K562 (cell line): Measurements from ENCODE around the gene SST. TPM values are rescaled to one million over a fixed set of nuclear protein-coding genes. Genes with fewer than 3 reads are reported as not detected.

ENCODE experiments used
- ATAC-seq: fragments of 200-7000 bp; cut with Tn5 transposase; 3 replicates; pipeline ENCODE4 v1.9.1; 2020; ENCODE audit warnings: moderate library complexity
- BruUV-seq: library from RNA; stranded (reverse); fragments of 400-500 nt; replicated peaks from 2 replicates; lab custom pipeline; 2021; lab: Mats Ljungman, UMichigan
- CTCF ChIA-PET: fragments of 300-600 bp; formaldehyde crosslinking; extraction: SDS; loops from one replicate; lab custom pipeline; 2021; ENCODE audit warnings: low intra/inter-chr PET ratio; lab: Yijun Ruan, JAX
- POLR2A ChIA-PET: fragments of 300-600, 350-650 bp; sonication (Branson Sonifier 250); formaldehyde crosslinking; extraction: SDS; loops from one replicate; lab custom pipeline; 2021; ENCODE audit warnings: antibody characterized with exemption, inconsistent platforms; lab: Yijun Ruan, JAX
- DNase-seq, 4 experiments: peaks; one replicate each; pipeline versions ENCODE4 v3.0.0 to v3.0.0-alpha.2; 2011 to 2018; ENCODE audit warnings: low spot score in 3 of 4, mixed read lengths in 3 of 4; ENCODE audit errors: extremely low read depth in 1 of 4
- FAIRE-seq: peaks from 2 replicates; lab custom pipeline; 2011; peaks lifted over from hg19 to GRCh38; lab: Jason Lieb, UNC
- H2AFZ ChIP-seq: 2 replicates; pipeline ENCODE4 v1.6.0; 2011; ENCODE audit warnings: low read depth, low read length, control low read depth, inconsistent platforms
- H3K27ac ChIP-seq: fragments of 200-600 bp; 3 replicates; pipeline ENCODE4 v1.8.0; 2011; ENCODE audit warnings: low read depth, mild to moderate bottlenecking, control low read depth, inconsistent platforms, low read length, moderate library complexity, mixed read lengths; ENCODE audit errors: extremely low read depth
- H3K27me3 ChIP-seq, 2 experiments: fragments of 300-600 bp in 1 of 2; 2 replicates in 1 of 2; 3 replicates in 1 of 2; pipeline versions ENCODE4 v1.6.0 to v1.8.0; 2011; ENCODE audit warnings: inconsistent platforms in 2 of 2, low read length in 2 of 2, mild to moderate bottlenecking in 1 of 2, mixed read lengths in 1 of 2, moderate library complexity in 1 of 2; ENCODE audit not compliant: control insufficient read depth in 2 of 2, insufficient read depth in 2 of 2
- H3K36me3 ChIP-seq: fragments of 300-600 bp; 3 replicates; pipeline ENCODE4 v1.8.0; 2011; ENCODE audit warnings: mild to moderate bottlenecking, low read length, inconsistent platforms; ENCODE audit not compliant: control insufficient read depth, insufficient read depth
- H3K4me1 ChIP-seq, 2 experiments: fragments of 200-600 bp in 1 of 2; replicated peaks in 1 of 2; 2 replicates in 1 of 2; 3 replicates in 1 of 2; pipeline versions ENCODE4 v1.5.1 to v1.8.0; 2011; ENCODE audit warnings: inconsistent platforms in 2 of 2, low read length in 2 of 2, mild to moderate bottlenecking in 1 of 2, mixed read lengths in 1 of 2, moderate library complexity in 1 of 2; ENCODE audit not compliant: control insufficient read depth in 2 of 2, insufficient read depth in 2 of 2
- H3K4me2 ChIP-seq: 2 replicates; pipeline ENCODE4 v1.6.1; 2011; ENCODE audit warnings: low read length, control low read depth, inconsistent platforms, mixed read lengths; ENCODE audit not compliant: insufficient read depth
- H3K4me3 ChIP-seq: fragments of 200-600 bp; sonication (generic), shearing (Covaris generic); 2 replicates; pipeline ENCODE4 v1.5.1; 2016; ENCODE audit warnings: control low read depth, inconsistent platforms
- H3K79me2 ChIP-seq: fragments of 200-600 bp; 3 replicates; pipeline ENCODE4 v1.8.0; 2011; ENCODE audit warnings: low read length, inconsistent platforms; ENCODE audit not compliant: control insufficient read depth, insufficient read depth
- H3K9ac ChIP-seq, 2 experiments: 2 replicates each; pipeline versions ENCODE4 v1.6.0 to v1.6.1; 2011; ENCODE audit warnings: low read depth in 2 of 2, low read length in 2 of 2, control low read depth in 1 of 2, inconsistent platforms in 1 of 2, mild to moderate bottlenecking in 1 of 2, mixed read lengths in 1 of 2; ENCODE audit not compliant: insufficient read depth in 1 of 2
- H3K9me1 ChIP-seq: one replicate; pipeline ENCODE4 v1.6.0; 2011; ENCODE audit warnings: inconsistent platforms, mild to moderate bottlenecking, low read length, moderate library complexity; ENCODE audit not compliant: control insufficient read depth, insufficient read depth
- H3K9me3 ChIP-seq: replicated peaks from 2 replicates; pipeline ENCODE4 v1.5.1; 2011; ENCODE audit warnings: low read depth, low read length, inconsistent platforms; ENCODE audit not compliant: control insufficient read depth, insufficient read depth
- H4K20me1 ChIP-seq: replicated peaks from 2 replicates; pipeline ENCODE4 v1.6.1; 2011; ENCODE audit warnings: low read length, inconsistent platforms, mixed read lengths; ENCODE audit not compliant: control insufficient read depth, insufficient read depth
- ATF7 ChIP-seq: fragments of 450-650 bp; IDR thresholded peaks from 2 replicates; pipeline ENCODE4 v1.7.1; 2014; ENCODE audit warnings: mild to moderate bottlenecking, moderate library complexity
- BRF1 ChIP-seq: IDR thresholded peaks from 3 replicates; pipeline ENCODE4 v1.6.1; 2011; ENCODE audit warnings: borderline replicate concordance, mild to moderate bottlenecking; ENCODE audit not compliant: insufficient read length; ENCODE audit errors: extremely low read depth
- HNRNPH1 ChIP-seq: fragments of 200-400 bp; formaldehyde crosslinking; optimal IDR thresholded peaks from 2 replicates; pipeline ENCODE3; 2017; ENCODE audit warnings: low read depth, mild to moderate bottlenecking, low read length, moderate library complexity
- POLR2H ChIP-seq: IDR thresholded peaks from 2 replicates; pipeline ENCODE4 v1.6.1; 2016; ENCODE audit warnings: missing genetic modification characterization, low read depth, mild to moderate bottlenecking, control low read depth, missing compliant biosample characterization, moderate library complexity
- TEAD2 ChIP-seq: fragments of 450-650 bp; IDR thresholded peaks from 2 replicates; pipeline ENCODE4 v1.6.1; 2016; ENCODE audit warnings: missing genetic modification characterization, control low read depth, missing compliant biosample characterization
- ZNF609 ChIP-seq: sonication (generic); formaldehyde crosslinking; IDR thresholded peaks from 2 replicates; pipeline ENCODE4 v1.8.1; 2023; ENCODE audit warnings: missing genetic modification reagents, mild to moderate bottlenecking, borderline replicate concordance
- WGBS: fragments of 100-300 bp; shearing (Covaris generic); methylation state at CpG from one replicate; pipeline ENCODE4 v1.1.6; 2016; ENCODE audit warnings: low coverage, mixed read lengths; ENCODE audit not compliant: insufficient coverage; ENCODE audit errors: missing lambda C conversion rate; 5-methylcytosine and 5-hydroxymethylcytosine counted together
- in situ Hi-C: fragments of 300-500 bp; cut with MboI; formaldehyde crosslinking; loops from 4 replicates; pipeline ENCODE4 v1.15.0; 2018; ENCODE audit warnings: inconsistent platforms, mixed read lengths
- intact Hi-C: fragments of 100-400 bp; cut with micrococcal nuclease; formaldehyde crosslinking; loops from 2 replicates; pipeline ENCODE4 v1.14.2; 2022
- polyA plus RNA-seq, 8 experiments: library from polyadenylated mRNA; depleted of rRNA in 4 of 8; stranded (reverse) in 5 of 8; unstranded in 3 of 8; fragments of >200 nt; fragmentation: Nextera tagmentation in 2 of 8; fragmentation: Illumina TruSeq in 1 of 8; extraction: Ambion mirVana in 2 of 8; extraction: Trizol in 1 of 8; gene quantifications; 2 replicates each; pipeline versions ENCODE4 v1.2.1 to v1.2.3, GENCODE V29; 2011 to 2014; ENCODE audit warnings: inconsistent platforms in 1 of 8, missing spikeins in 1 of 8
- total RNA-seq, 7 experiments: library from RNA; depleted of rRNA in 6 of 7; stranded (reverse); fragments of >200 nt in 6 of 7; fragmentation: Illumina TruSeq in 2 of 7; extraction: Trizol in 2 of 7; gene quantifications; 2 replicates each; pipeline versions ENCODE4 v1.2.1 to v1.2.3, GENCODE V29; 2011 to 2021; ENCODE audit warnings: low replicate concordance in 1 of 7
- TF ChIP-seq, protein P1 (sequence below): sonication (generic); formaldehyde crosslinking; IDR thresholded peaks from 2 replicates; pipeline ENCODE4 v1.8.0; 2022; ENCODE audit warnings: missing genetic modification reagents, mild to moderate bottlenecking, moderate library complexity, borderline replicate concordance
- TF ChIP-seq, protein P2 (sequence below): sonication (generic); formaldehyde crosslinking; IDR thresholded peaks from 2 replicates; pipeline ENCODE4 v1.8.0; 2022; ENCODE audit warnings: mild to moderate bottlenecking, missing genetic modification reagents

SST gene
- total and polyA plus RNA-seq, 9 of the 15 experiments (the other 6 are each of a cell fraction or from before 2014, with no cell fraction given), result not detected

DNA sequence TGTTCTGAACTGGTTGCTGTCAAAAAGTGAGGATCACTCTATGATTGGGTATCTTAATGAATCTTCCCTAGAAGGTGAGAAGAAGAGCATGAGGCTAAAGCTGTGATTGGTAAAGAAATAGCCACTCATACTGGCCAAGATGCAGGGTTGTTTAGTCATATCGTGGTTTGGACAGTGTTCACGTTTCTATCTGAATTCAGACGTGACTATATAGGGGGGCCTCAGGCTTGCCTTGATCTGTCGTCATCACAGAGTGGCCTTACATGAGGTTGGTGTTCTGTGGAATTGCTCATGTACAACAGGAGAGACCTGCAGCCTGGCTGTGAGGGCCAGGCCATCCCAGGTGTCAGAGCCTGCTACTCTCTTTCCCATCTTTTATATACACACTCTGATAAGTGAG, 19.8 kb upstream of the SST start:
- Histone ChIP-seq H3K9me3 (0 out of 2 replicates have a peak, but pooled peaks cover 2% of the 10 kb centered on the region), H2AFZ (no peak overlapping the region), H3K4me3 (no peak overlapping the region), H3K4me1 (no peaks in the 10 kb centered on the region), H4K20me1 (no peaks in the 10 kb centered on the region), H3K4me2 (no peak overlapping the region), H3K27me3 (no peaks in the 10 kb centered on the region; a peak in 1 of 5 replicates), H3K9me1 (no peaks in the 10 kb centered on the region), H3K9ac (no peak overlapping the region), H3K36me3 (no peaks in the 10 kb centered on the region), H3K79me2 (no peaks in the 10 kb centered on the region), H3K27ac (no peak overlapping the region)
- TF ChIP-seq ZNF609 (CRISPR knock-in tag) (no peak), HNRNPH1 (no peak), ATF7 (no peak), BRF1 (no peak), POLR2H (tag) (no peak), TEAD2 (tag) (no peak)
- TF ChIP-seq, protein P1, sequence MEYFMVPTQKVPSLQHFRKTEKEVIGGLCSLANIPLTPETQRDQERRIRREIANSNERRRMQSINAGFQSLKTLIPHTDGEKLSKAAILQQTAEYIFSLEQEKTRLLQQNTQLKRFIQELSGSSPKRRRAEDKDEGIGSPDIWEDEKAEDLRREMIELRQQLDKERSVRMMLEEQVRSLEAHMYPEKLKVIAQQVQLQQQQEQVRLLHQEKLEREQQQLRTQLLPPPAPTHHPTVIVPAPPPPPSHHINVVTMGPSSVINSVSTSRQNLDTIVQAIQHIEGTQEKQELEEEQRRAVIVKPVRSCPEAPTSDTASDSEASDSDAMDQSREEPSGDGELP (CRISPR knock-in tag), result no peak
- TF ChIP-seq, protein P2, sequence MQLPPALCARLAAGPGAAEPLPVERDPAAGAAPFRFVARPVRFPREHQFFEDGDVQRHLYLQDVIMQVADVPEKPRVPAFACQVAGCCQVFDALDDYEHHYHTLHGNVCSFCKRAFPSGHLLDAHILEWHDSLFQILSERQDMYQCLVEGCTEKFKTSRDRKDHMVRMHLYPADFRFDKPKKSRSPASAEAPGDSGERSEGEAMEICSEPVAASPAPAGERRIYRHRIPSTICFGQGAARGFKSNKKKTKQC (CRISPR knock-in tag), result no peak
- 0% methylated on average over 4 of the region's 4 CpGs for WGBS
- DNase-seq (no peak), FAIRE-seq (no peak), ATAC-seq (no peak)
- no TSS peak for BruUV-seq
- POLR2A ChIA-PET, result no interaction called here
- intact Hi-C loops (no loop called here), in situ Hi-C loops (no loop called here)
- CTCF ChIA-PET, result no interaction called here
